ENCODE results near the gene FBXO5. TPM values are rescaled to one million over a fixed set of nuclear protein-coding genes. Genes with fewer than 3 reads are reported as not detected.

The FBXO5 gene
- total and polyA plus RNA-seq, 9 of the 15 experiments (the other 6 are each of a cell fraction or from before 2014, with no cell fraction given): 17.8 to 89.3 (median 62.9) TPM

DNA sequence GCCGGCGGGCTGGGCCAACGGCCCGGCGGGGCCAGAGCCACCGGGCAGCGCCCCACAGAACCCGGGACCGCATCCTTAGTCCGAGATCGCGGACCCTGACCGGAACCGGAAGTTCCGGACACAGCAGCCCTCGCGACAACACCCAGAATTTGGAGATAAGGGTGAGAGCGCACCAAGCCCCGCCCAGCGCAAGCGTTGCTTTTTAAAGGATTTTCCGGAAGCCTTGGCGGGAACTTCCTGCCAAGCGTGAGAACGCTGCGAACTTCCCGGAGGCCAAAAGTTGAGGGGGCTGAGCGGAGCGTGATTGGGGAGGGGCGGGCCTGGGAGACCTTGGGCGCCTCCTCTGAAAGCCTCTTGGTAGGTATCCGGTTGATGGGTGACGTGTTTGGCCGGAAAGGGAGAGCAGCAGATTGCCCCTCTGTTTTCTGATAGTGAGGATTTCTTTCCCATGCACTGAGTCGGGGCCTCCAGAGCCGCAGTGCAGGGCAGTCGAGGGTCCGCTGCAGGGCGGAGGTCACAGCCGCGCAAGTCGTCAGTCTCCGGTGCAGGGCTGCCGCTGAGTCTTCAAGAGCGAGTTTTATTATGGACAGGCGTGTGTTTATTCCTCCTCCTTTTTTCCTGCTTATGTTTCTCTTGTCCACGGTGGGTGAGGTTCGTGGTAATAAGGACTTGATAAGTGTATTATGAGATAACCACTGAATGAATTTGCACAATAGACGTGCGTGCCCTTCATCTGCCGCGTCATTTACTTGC, 19.9 kb upstream of the FBXO5 start, which contains the start of gene MTRF1L (continued):
- 0 out of 2 replicates have a peak, but pooled peaks have one; percentile 8 for TF ChIP-seq CREB1 (IDR thresholded peaks at IDR 0.05)
- no peak; the same call in 1 of the 2 replicates for TF ChIP-seq CREB1 (CRISPR knock-in tag; IDR thresholded peaks at IDR 0.05)
- TF ChIP-seq, protein P1, sequence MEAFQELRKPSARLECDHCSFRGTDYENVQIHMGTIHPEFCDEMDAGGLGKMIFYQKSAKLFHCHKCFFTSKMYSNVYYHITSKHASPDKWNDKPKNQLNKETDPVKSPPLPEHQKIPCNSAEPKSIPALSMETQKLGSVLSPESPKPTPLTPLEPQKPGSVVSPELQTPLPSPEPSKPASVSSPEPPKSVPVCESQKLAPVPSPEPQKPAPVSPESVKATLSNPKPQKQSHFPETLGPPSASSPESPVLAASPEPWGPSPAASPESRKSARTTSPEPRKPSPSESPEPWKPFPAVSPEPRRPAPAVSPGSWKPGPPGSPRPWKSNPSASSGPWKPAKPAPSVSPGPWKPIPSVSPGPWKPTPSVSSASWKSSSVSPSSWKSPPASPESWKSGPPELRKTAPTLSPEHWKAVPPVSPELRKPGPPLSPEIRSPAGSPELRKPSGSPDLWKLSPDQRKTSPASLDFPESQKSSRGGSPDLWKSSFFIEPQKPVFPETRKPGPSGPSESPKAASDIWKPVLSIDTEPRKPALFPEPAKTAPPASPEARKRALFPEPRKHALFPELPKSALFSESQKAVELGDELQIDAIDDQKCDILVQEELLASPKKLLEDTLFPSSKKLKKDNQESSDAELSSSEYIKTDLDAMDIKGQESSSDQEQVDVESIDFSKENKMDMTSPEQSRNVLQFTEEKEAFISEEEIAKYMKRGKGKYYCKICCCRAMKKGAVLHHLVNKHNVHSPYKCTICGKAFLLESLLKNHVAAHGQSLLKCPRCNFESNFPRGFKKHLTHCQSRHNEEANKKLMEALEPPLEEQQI (IDR thresholded peaks at IDR 0.05): peak; percentile 86
- TF ChIP-seq, protein P2, sequence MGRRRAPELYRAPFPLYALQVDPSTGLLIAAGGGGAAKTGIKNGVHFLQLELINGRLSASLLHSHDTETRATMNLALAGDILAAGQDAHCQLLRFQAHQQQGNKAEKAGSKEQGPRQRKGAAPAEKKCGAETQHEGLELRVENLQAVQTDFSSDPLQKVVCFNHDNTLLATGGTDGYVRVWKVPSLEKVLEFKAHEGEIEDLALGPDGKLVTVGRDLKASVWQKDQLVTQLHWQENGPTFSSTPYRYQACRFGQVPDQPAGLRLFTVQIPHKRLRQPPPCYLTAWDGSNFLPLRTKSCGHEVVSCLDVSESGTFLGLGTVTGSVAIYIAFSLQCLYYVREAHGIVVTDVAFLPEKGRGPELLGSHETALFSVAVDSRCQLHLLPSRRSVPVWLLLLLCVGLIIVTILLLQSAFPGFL (CRISPR knock-in tag; IDR thresholded peaks at IDR 0.05): no peak
- TF ChIP-seq ZNF224 (CRISPR knock-in tag; IDR thresholded peaks at IDR 0.05): no peak
- 0 out of 2 replicates have a peak, but pooled peaks have one; percentile 31 for TF ChIP-seq TAF7 (tag; IDR thresholded peaks at IDR 0.05)
- no peak for TF ChIP-seq ZNF584 (CRISPR knock-in tag; IDR thresholded peaks at IDR 0.05; ENCODE audit: low read depth)
- TF ChIP-seq, protein P3, sequence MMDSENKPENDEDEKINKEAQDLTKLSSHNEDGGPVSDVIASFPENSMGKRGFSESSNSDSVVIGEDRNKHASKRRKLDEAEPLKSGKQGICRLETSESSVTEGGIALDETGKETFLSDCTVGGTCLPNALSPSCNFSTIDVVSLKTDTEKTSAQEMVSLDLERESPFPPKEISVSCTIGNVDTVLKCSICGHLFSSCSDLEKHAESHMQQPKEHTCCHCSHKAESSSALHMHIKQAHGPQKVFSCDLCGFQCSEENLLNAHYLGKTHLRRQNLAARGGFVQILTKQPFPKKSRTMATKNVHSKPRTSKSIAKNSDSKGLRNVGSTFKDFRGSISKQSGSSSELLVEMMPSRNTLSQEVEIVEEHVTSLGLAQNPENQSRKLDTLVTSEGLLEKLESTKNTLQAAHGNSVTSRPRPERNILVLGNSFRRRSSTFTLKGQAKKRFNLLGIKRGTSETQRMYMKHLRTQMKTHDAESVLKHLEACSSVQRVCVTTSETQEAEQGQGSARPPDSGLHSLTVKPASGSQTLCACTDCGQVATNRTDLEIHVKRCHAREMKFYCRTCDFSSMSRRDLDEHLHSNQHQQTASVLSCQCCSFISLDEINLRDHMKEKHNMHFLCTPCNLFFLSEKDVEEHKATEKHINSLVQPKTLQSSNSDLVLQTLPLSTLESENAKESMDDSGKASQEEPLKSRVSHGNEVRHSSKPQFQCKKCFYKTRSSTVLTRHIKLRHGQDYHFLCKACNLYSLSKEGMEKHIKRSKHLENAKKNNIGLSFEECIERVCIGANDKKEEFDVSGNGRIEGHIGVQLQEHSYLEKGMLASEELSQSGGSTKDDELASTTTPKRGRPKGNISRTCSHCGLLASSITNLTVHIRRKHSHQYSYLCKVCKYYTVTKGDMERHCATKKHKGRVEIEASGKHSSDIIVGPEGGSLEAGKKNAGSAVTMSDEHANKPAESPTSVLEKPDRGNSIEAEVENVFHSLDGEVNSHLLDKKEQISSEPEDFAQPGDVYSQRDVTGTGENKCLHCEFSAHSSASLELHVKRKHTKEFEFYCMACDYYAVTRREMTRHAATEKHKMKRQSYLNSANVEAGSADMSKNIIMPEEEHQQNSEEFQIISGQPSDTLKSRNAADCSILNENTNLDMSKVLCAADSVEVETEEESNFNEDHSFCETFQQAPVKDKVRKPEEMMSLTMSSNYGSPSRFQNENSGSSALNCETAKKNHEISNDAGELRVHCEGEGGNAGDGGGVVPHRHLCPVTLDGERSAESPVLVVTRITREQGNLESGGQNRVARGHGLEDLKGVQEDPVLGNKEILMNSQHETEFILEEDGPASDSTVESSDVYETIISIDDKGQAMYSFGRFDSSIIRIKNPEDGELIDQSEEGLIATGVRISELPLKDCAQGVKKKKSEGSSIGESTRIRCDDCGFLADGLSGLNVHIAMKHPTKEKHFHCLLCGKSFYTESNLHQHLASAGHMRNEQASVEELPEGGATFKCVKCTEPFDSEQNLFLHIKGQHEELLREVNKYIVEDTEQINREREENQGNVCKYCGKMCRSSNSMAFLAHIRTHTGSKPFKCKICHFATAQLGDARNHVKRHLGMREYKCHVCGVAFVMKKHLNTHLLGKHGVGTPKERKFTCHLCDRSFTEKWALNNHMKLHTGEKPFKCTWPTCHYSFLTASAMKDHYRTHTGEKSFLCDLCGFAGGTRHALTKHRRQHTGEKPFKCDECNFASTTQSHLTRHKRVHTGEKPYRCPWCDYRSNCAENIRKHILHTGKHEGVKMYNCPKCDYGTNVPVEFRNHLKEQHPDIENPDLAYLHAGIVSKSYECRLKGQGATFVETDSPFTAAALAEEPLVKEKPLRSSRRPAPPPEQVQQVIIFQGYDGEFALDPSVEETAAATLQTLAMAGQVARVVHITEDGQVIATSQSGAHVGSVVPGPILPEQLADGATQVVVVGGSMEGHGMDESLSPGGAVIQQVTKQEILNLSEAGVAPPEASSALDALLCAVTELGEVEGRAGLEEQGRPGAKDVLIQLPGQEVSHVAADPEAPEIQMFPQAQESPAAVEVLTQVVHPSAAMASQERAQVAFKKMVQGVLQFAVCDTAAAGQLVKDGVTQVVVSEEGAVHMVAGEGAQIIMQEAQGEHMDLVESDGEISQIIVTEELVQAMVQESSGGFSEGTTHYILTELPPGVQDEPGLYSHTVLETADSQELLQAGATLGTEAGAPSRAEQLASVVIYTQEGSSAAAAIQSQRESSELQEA (IDR thresholded peaks at IDR 0.05; ENCODE audit: low read depth): no peak
- TF ChIP-seq ZNF551 (CRISPR knock-in tag; IDR thresholded peaks at IDR 0.05): no peak
- TF ChIP-seq SRF (CRISPR knock-in tag; IDR thresholded peaks at IDR 0.05): peak in 1 of 2 experiments; percentile 79; a peak in 1 of 4 replicates
- TF ChIP-seq ZFP36 (IDR thresholded peaks at IDR 0.05; ENCODE audit: low read depth, low read length, partially characterized antibody): no peak
- no peak for TF ChIP-seq ZNF707 (CRISPR knock-in tag; conservative IDR thresholded peaks at IDR 0.05)
- no peak for TF ChIP-seq MAFG (tag; conservative IDR thresholded peaks at IDR 0.05)
- TF ChIP-seq U2AF2 (optimal IDR thresholded peaks at IDR 0.05; ENCODE audit: low read depth, low read length): no peak
- TF ChIP-seq, protein P4, sequence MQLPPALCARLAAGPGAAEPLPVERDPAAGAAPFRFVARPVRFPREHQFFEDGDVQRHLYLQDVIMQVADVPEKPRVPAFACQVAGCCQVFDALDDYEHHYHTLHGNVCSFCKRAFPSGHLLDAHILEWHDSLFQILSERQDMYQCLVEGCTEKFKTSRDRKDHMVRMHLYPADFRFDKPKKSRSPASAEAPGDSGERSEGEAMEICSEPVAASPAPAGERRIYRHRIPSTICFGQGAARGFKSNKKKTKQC (CRISPR knock-in tag; IDR thresholded peaks at IDR 0.05): no peak; the same call in 1 of the 2 replicates
- no peak for TF ChIP-seq BRD4 (IDR thresholded peaks at IDR 0.05)
